NB4 (cell line): ENCODE data around the gene SMURF1.

ENCODE experiments used
- DNase-seq: peaks from one replicate; pipeline ENCODE4 v3.0.0; 2010; ENCODE audit warnings: low read depth
- H3K4me3 ChIP-seq: one replicate; pipeline ENCODE4 v1.5.1; 2011; ENCODE audit warnings: mild to moderate bottlenecking, low read depth, low read length, moderate library complexity
- CTCF ChIP-seq: IDR thresholded peaks from one replicate; pipeline ENCODE4 v1.5.1; 2012; ENCODE audit warnings: low read depth, low read length
- MAX ChIP-seq: IDR thresholded peaks from 2 replicates; pipeline ENCODE4 v1.6.1; 2011; ENCODE audit warnings: low read depth, low read length
- MYC ChIP-seq: IDR thresholded peaks from 2 replicates; pipeline ENCODE4 v1.6.1; 2011; ENCODE audit warnings: low read depth, low read length
- POLR2A ChIP-seq: IDR thresholded peaks from 2 replicates; pipeline ENCODE4 v1.6.1; 2011; ENCODE audit warnings: mild to moderate bottlenecking; ENCODE audit not compliant: insufficient read length; ENCODE audit errors: extremely low read depth

The SMURF1 gene

GRCh38 chr7:99139036-99139435, 4.9 kb downstream of the SMURF1 start:
- no peak for TF ChIP-seq MAX
- no peak for TF ChIP-seq CTCF
- no peak for TF ChIP-seq POLR2A
- no peak for TF ChIP-seq MYC
- H3K4me3 ChIP-seq = no peak overlapping the region
- no peak for DNase-seq

GRCh38 chr7:99137411-99138180, 6.3 kb downstream of the SMURF1 start:
- DNase-seq = no peak
- TF ChIP-seq CTCF = no peak
- no peak for TF ChIP-seq MAX
- TF ChIP-seq POLR2A = no peak
- no peak for TF ChIP-seq MYC
- H3K4me3 ChIP-seq = no peak overlapping the region

- no peak for DNase-seq
- TF ChIP-seq MYC = no peak
- H3K4me3 ChIP-seq = no peak overlapping the region
Observed at GRCh38 chr7:99135938-99136337, 8.0 kb downstream of the SMURF1 start.

GRCh38 chr7:99133766-99134564, 9.9 kb downstream of the SMURF1 start:
- H3K4me3 ChIP-seq = no peak overlapping the region
- TF ChIP-seq CTCF = no peak
- no peak for TF ChIP-seq MAX
- no peak for TF ChIP-seq POLR2A
- no peak for TF ChIP-seq MYC
- no peak for DNase-seq

GRCh38 chr7:99132595-99133321, 11.2 kb downstream of the SMURF1 start:
- DNase-seq = no peak
- TF ChIP-seq CTCF = no peak
- no peak for TF ChIP-seq POLR2A
- no peak for TF ChIP-seq MAX
- TF ChIP-seq MYC = no peak
- no peak overlapping the region for H3K4me3 ChIP-seq

GRCh38 chr7:99131290-99131689, 12.6 kb downstream of the SMURF1 start:
- no peak overlapping the region for H3K4me3 ChIP-seq
- TF ChIP-seq CTCF = no peak
- TF ChIP-seq MYC = no peak
- no peak for TF ChIP-seq POLR2A
- no peak for TF ChIP-seq MAX
- no peak for DNase-seq
